Measurements from ENCODE around the gene HLA-DQA2. TPM values are rescaled to one million over a fixed set of nuclear protein-coding genes. Genes with fewer than 3 reads are reported as not detected.
"Not testable (repeated sequence)": the region's sequence is repeated elsewhere in the genome, so short reads cannot be mapped to it uniquely, and the experiment has no call there.

The HLA-DQA2 gene
- total RNA-seq, 1 donor from 2014 or later = 4.3 TPM

GRCh38 chr6:32775071-32775470 lies 33.9 kb downstream of the HLA-DQA2 start:
- intact Hi-C loops (cut with micrococcal nuclease) = no loop called here

GRCh38 chr6:32779036-32779435 lies 37.8 kb downstream of the HLA-DQA2 start:
- intact Hi-C loops (cut with micrococcal nuclease) = no loop called here

GRCh38 chr6:32782923-32783322 lies 41.7 kb downstream of the HLA-DQA2 start:
- intact Hi-C loops (cut with micrococcal nuclease) = not testable (repeated sequence)

GRCh38 chr6:32785781-32786533 lies 44.8 kb downstream of the HLA-DQA2 start:
- intact Hi-C loops (cut with micrococcal nuclease) = loop anchor here (1.0 to 5.0 kb wide), 2 partner anchors 354 to 373 kb away; no protein-coding TSS in a partner anchor

GRCh38 chr6:32790306-32790705 lies 49.1 kb downstream of the HLA-DQA2 start:
- intact Hi-C loops (cut with micrococcal nuclease) = loop anchor here (10.0 kb wide), 1 partner anchor 66 kb away; no protein-coding TSS in a partner anchor

- intact Hi-C loops (cut with micrococcal nuclease) = loop anchor here (10.0 kb wide), 1 partner anchor 68 kb away; no protein-coding TSS in a partner anchor
Measured at GRCh38 chr6:32792901-32793435, 51.8 kb downstream of the HLA-DQA2 start.

- intact Hi-C loops (cut with micrococcal nuclease) = loop anchor here (10.0 kb wide), 1 partner anchor 70 kb away; no protein-coding TSS in a partner anchor
Measured at GRCh38 chr6:32794510-32794909, 53.3 kb downstream of the HLA-DQA2 start.

Other genes with a start within 250 kb of the HLA-DQA2 start
- 43.3 and 43.7 TPM in 2 replicates for gene HLA-DRB5, start 211.1 kb upstream of the HLA-DQA2 start, total RNA-seq
- gene HLA-DRB1, start 151.5 kb upstream of the HLA-DQA2 start, total RNA-seq = 69.9 and 74.8 TPM in 2 replicates
- 20.2 and 21.5 TPM in 2 replicates for gene HLA-DQA1, start 104.0 kb upstream of the HLA-DQA2 start, total RNA-seq
- gene HLA-DQB1, start 74.7 kb upstream of the HLA-DQA2 start, total RNA-seq = 7.0 and 10.0 TPM in 2 replicates
- 1.4 and 1.5 TPM in 2 replicates for gene HLA-DQB2, start 22.1 kb downstream of the HLA-DQA2 start, total RNA-seq
- gene HLA-DOB, start 75.6 kb downstream of the HLA-DQA2 start, total RNA-seq = 6.5 and 6.9 TPM in 2 replicates
- 171 and 207 TPM in 2 replicates for gene TAP2, start 97.3 kb downstream of the HLA-DQA2 start, total RNA-seq
- 448 and 470 TPM in 2 replicates for gene PSMB8, start 102.7 kb downstream of the HLA-DQA2 start, total RNA-seq
- 416 and 426 TPM in 2 replicates for gene TAP1, start 112.3 kb downstream of the HLA-DQA2 start, total RNA-seq
- gene PSMB9, start 112.8 kb downstream of the HLA-DQA2 start, total RNA-seq = 413 and 416 TPM in 2 replicates
- gene HLA-DMB, start 199.6 kb downstream of the HLA-DQA2 start, total RNA-seq = 8.5 and 9.0 TPM in 2 replicates
- 32.7 and 35.6 TPM in 2 replicates for gene HLA-DMA, start 211.7 kb downstream of the HLA-DQA2 start, total RNA-seq
- 331 and 342 TPM in 2 replicates for gene BRD2, start 227.2 kb downstream of the HLA-DQA2 start, total RNA-seq

All from T-helper 2 cell treated with Interferon-gamma antibody and Interleukin-4, amounts not matched to agents 100 ng/mL and 5 ng/mL, for 36 hours (primary cell).